Subcutaneous preadipocyte (primary cell): Measurements from ENCODE around the gene PLEKHO1. TPM values are rescaled to one million over a fixed set of nuclear protein-coding genes. Genes with fewer than 3 reads are reported as not detected.

ENCODE experiments used
- total RNA-seq: library from RNA; depleted of rRNA; stranded (reverse); fragments of >200 nt; gene quantifications from 2 replicates; pipeline ENCODE4 v1.2.3, GENCODE V29; 2012

Gene PLEKHO1
- 33.2 and 40.8 TPM in 2 replicates for total RNA-seq

GRCh38 chr1:150149271-150150132 lies at the start of gene PLEKHO1:
TSS of gene PLEKHO1 (plus strand) at chr1:150149916. CDS start at chr1:150150258, 342 bp downstream.

Other genes starting within 250 kb of the PLEKHO1 start
- 9.4 and 13.2 TPM in 2 replicates for gene SV2A, start 232.1 kb upstream of the PLEKHO1 start, total RNA-seq
- 14.0 and 15.8 TPM in 2 replicates for gene SF3B4, start 222.1 kb upstream of the PLEKHO1 start, total RNA-seq
- gene MTMR11, start 213.0 kb upstream of the PLEKHO1 start, total RNA-seq, result 4.4 and 9.2 TPM in 2 replicates
- 7.7 and 11.9 TPM in 2 replicates for gene OTUD7B, start 139.2 kb upstream of the PLEKHO1 start, total RNA-seq
- gene VPS45, start 82.1 kb upstream of the PLEKHO1 start, total RNA-seq, result 29.7 and 32.3 TPM in 2 replicates
- 17.6 and 22.3 TPM in 2 replicates for gene ANP32E, start 86.2 kb downstream of the PLEKHO1 start, total RNA-seq
- not detected in 2 replicates for gene CA14, start 107.9 kb downstream of the PLEKHO1 start, total RNA-seq
- gene APH1A, start 119.1 kb downstream of the PLEKHO1 start, total RNA-seq, result 94.8 and 109 TPM in 2 replicates
- 6.1 and 9.9 TPM in 2 replicates for gene C1orf54, start 122.9 kb downstream of the PLEKHO1 start, total RNA-seq
- 1.2 and 2.2 TPM in 2 replicates for gene CIART, start 132.6 kb downstream of the PLEKHO1 start, total RNA-seq
- 34.4 and 42.6 TPM in 2 replicates for gene MRPS21, start 143.9 kb downstream of the PLEKHO1 start, total RNA-seq
- gene PRPF3, start 171.6 kb downstream of the PLEKHO1 start, total RNA-seq, result 34.2 and 49.1 TPM in 2 replicates
- gene RPRD2, start 214.2 kb downstream of the PLEKHO1 start, total RNA-seq, result 8.8 and 11.9 TPM in 2 replicates